A549 (cell line): Measurements from ENCODE around the gene SF3B3. TPM values are rescaled to one million over a fixed set of nuclear protein-coding genes. Genes with fewer than 3 reads are reported as not detected.

Experiments used
- ATAC-seq, 2 experiments: fragments of 200-7000 bp in 1 of 2; fragments of >200 bp in 1 of 2; cut with Nextera tagmentation in 1 of 2; cut with Tn5 transposase in 1 of 2; 3 replicates each; pipeline versions ENCODE4 v1.8.0 to v1.9.1; 2018 to 2020; ENCODE audit warnings: mild to moderate bottlenecking in 1 of 2, moderate library complexity in 1 of 2
- CTCF ChIA-PET: fragments of 300-600 bp; sonication (Branson Sonifier 250); formaldehyde crosslinking; extraction: SDS; loops from one replicate; lab custom pipeline; 2021; ENCODE audit warnings: antibody characterized with exemption, inconsistent platforms; lab: Yijun Ruan, JAX
- POLR2A ChIA-PET: fragments of 350-600 bp; formaldehyde crosslinking; extraction: SDS; loops from one replicate; lab custom pipeline; 2021; ENCODE audit warnings: antibody characterized with exemption, inconsistent platforms; lab: Yijun Ruan, JAX
- DNase-seq, 2 experiments: peaks; one replicate each; pipeline versions ENCODE4 v3.0.0 to v3.0.0-alpha.2; 2011 to 2016; ENCODE audit warnings: low read depth in 1 of 2, low spot score in 1 of 2
- FAIRE-seq: peaks from 2 replicates; lab custom pipeline; 2011; peaks lifted over from hg19 to GRCh38; lab: Jason Lieb, UNC
- H3K27ac ChIP-seq, 2 experiments: fragments of >200 bp; sonication (Bioruptor Twin); formaldehyde crosslinking; 3 replicates each; pipeline ENCODE4 v1.5.1; 2016 to 2017
- H3K4me1 ChIP-seq: fragments of >200 bp; sonication (Bioruptor Twin); formaldehyde crosslinking; 3 replicates; pipeline ENCODE4 v1.6.1; 2016
- H3K4me2 ChIP-seq: fragments of >200 bp; sonication (Bioruptor Twin); formaldehyde crosslinking; 3 replicates; pipeline ENCODE4 v1.6.1; 2016
- H3K4me3 ChIP-seq: fragments of >200 bp; sonication (Bioruptor Twin); formaldehyde crosslinking; 3 replicates; pipeline ENCODE4 v1.5.1; 2016
- H3K9me3 ChIP-seq: fragments of >200 bp; sonication (Bioruptor Twin); formaldehyde crosslinking; 3 replicates; pipeline ENCODE4 v1.6.1; 2016
- CEBPB ChIP-seq, 2 experiments: fragments of >200 bp in 1 of 2; sonication (Bioruptor Twin) in 1 of 2; formaldehyde crosslinking in 1 of 2; IDR thresholded peaks; 2 replicates each; pipeline ENCODE4 v1.6.1; 2012 to 2016
- CHD2 ChIP-seq: fragments of 150-350 bp; IDR thresholded peaks from 2 replicates; pipeline ENCODE4 v1.6.1; 2014; ENCODE audit warnings: low read length; ENCODE audit not compliant: partially characterized antibody
- CHD4 ChIP-seq: fragments of 200-600 bp; sonication (generic); IDR thresholded peaks from 2 replicates; pipeline ENCODE4 v1.6.1; 2016; ENCODE audit warnings: antibody characterized with exemption, mild to moderate bottlenecking, borderline replicate concordance
- EHF ChIP-seq: fragments of 250-450 bp; sonication (Bioruptor Pico); IDR thresholded peaks from 2 replicates; pipeline ENCODE4 v1.5.0; 2020; ENCODE audit warnings: mild to moderate bottlenecking
- EHMT2 ChIP-seq: fragments of 200-600 bp; sonication (generic); IDR thresholded peaks from 2 replicates; pipeline ENCODE4 v1.6.1; 2016; ENCODE audit warnings: antibody characterized with exemption, low read depth, mild to moderate bottlenecking, moderate library complexity
- ESRRA ChIP-seq: fragments of 150-350 bp; IDR thresholded peaks from 2 replicates; pipeline ENCODE4 v1.6.1; 2014; ENCODE audit warnings: mild to moderate bottlenecking, low read length, borderline replicate concordance
- FOSB ChIP-seq: fragments of 250-450 bp; sonication (Bioruptor Pico); IDR thresholded peaks from 2 replicates; pipeline ENCODE4 v1.5.0; 2020; ENCODE audit warnings: mild to moderate bottlenecking, moderate library complexity
- FOXS1 ChIP-seq: fragments of 250-450 bp; sonication (Bioruptor Pico); IDR thresholded peaks from 2 replicates; pipeline ENCODE4 v1.5.0; 2020; ENCODE audit warnings: mild to moderate bottlenecking, moderate library complexity
- GATA3 ChIP-seq: IDR thresholded peaks from 2 replicates; pipeline ENCODE4 v1.6.1; 2012; ENCODE audit warnings: borderline replicate concordance
- HDAC2 ChIP-seq: fragments of 200-600 bp; sonication (generic); IDR thresholded peaks from 2 replicates; pipeline ENCODE4 v1.6.1; 2016
- HEYL ChIP-seq: fragments of 250-450 bp; sonication (Bioruptor Pico); IDR thresholded peaks from 2 replicates; pipeline ENCODE4 v1.8.0; 2021; ENCODE audit warnings: mild to moderate bottlenecking, moderate library complexity
- HOXA7 ChIP-seq: fragments of 250-450 bp; sonication (Bioruptor Pico); IDR thresholded peaks from 2 replicates; pipeline ENCODE4 v1.5.0; 2020; ENCODE audit warnings: mild to moderate bottlenecking, moderate library complexity
- HOXB13 ChIP-seq: fragments of 250-450 bp; sonication (Bioruptor Pico); IDR thresholded peaks from 2 replicates; pipeline ENCODE4 v1.5.0; 2020; ENCODE audit warnings: low read depth, mild to moderate bottlenecking, moderate library complexity
- HOXB5 ChIP-seq: fragments of 250-450 bp; sonication (Bioruptor Pico); IDR thresholded peaks from 2 replicates; pipeline ENCODE4 v1.5.0; 2020; ENCODE audit warnings: mild to moderate bottlenecking, moderate library complexity
- JUN ChIP-seq, 2 experiments: fragments of >200 bp; sonication (Bioruptor Twin); formaldehyde crosslinking; IDR thresholded peaks; 2 replicates in 1 of 2; 3 replicates in 1 of 2; pipeline ENCODE4 v1.6.1; 2016 to 2017
- JUNB ChIP-seq: fragments of >200 bp; sonication (Bioruptor Twin); formaldehyde crosslinking; IDR thresholded peaks from 2 replicates; pipeline ENCODE4 v1.6.1; 2016
- KDM5A ChIP-seq: fragments of 200-600 bp; sonication (generic); IDR thresholded peaks from 2 replicates; pipeline ENCODE4 v1.6.1; 2016; ENCODE audit warnings: antibody characterized with exemption, mild to moderate bottlenecking
- MAFK ChIP-seq: fragments of 450-650 bp; IDR thresholded peaks from 2 replicates; pipeline ENCODE4 v1.6.1; 2014; ENCODE audit not compliant: partially characterized antibody
- MAZ ChIP-seq: fragments of 150-350 bp; IDR thresholded peaks from 2 replicates; pipeline ENCODE4 v1.6.1; 2014; ENCODE audit warnings: antibody characterized with exemption, low read depth, low read length, borderline replicate concordance
- MYC ChIP-seq: IDR thresholded peaks from 2 replicates; pipeline ENCODE4 v1.6.1; 2012; ENCODE audit warnings: mild to moderate bottlenecking, inconsistent platforms, low read length, improper control_type of control experiment, borderline replicate concordance
- NFE2L2 ChIP-seq: fragments of 150-350 bp; conservative IDR thresholded peaks from 2 replicates; pipeline ENCODE4 v1.6.1; 2014; ENCODE audit warnings: low read length
- POLR2AphosphoS2 ChIP-seq: conservative IDR thresholded peaks from 2 replicates; pipeline ENCODE4 v1.6.1; 2012; ENCODE audit warnings: low read length, improper control_type of control experiment, inconsistent platforms
- RAD21 ChIP-seq, 2 experiments: fragments of >200 bp in 1 of 2; sonication (Bioruptor Twin) in 1 of 2; formaldehyde crosslinking in 1 of 2; IDR thresholded peaks in 1 of 2; conservative IDR thresholded peaks in 1 of 2; 2 replicates in 1 of 2; 3 replicates in 1 of 2; pipeline ENCODE4 v1.6.1; 2012 to 2018; ENCODE audit warnings: inconsistent platforms in 1 of 2
- RARB ChIP-seq: fragments of 250-450 bp; sonication (Bioruptor Pico); IDR thresholded peaks from 2 replicates; pipeline ENCODE4 v1.8.0; 2021; ENCODE audit warnings: mild to moderate bottlenecking, moderate library complexity
- SMC3 ChIP-seq: fragments of >200 bp; sonication (Bioruptor Twin); formaldehyde crosslinking; IDR thresholded peaks from 3 replicates; pipeline ENCODE4 v1.6.1; 2018; ENCODE audit warnings: inconsistent platforms
- SREBF2 ChIP-seq: fragments of 450-650 bp; IDR thresholded peaks from 2 replicates; pipeline ENCODE4 v1.6.1; 2014; ENCODE audit warnings: mild to moderate bottlenecking, moderate library complexity
- TP53 ChIP-seq: fragments of 250-450 bp; sonication (Bioruptor Pico); IDR thresholded peaks from 2 replicates; pipeline ENCODE4 v1.5.0; 2021; ENCODE audit warnings: mild to moderate bottlenecking, moderate library complexity
- ZC3H11A ChIP-seq: fragments of 450-650 bp; IDR thresholded peaks from 2 replicates; pipeline ENCODE4 v1.6.1; 2014; ENCODE audit warnings: antibody characterized with exemption, mild to moderate bottlenecking
- ZFP36 ChIP-seq: fragments of 450-650 bp; IDR thresholded peaks from 2 replicates; pipeline ENCODE4 v1.6.1; 2014; ENCODE audit warnings: borderline replicate concordance; ENCODE audit not compliant: partially characterized antibody
- ZSCAN20 ChIP-seq: fragments of 250-450 bp; sonication (Bioruptor Pico); IDR thresholded peaks from 2 replicates; pipeline ENCODE4 v1.8.0; 2022; ENCODE audit warnings: mild to moderate bottlenecking, moderate library complexity
- WGBS: methylation state at CpG from one replicate; pipeline ENCODE4 v1.1.6; 2017; ENCODE audit errors: missing lambda C conversion rate; 5-methylcytosine and 5-hydroxymethylcytosine counted together
- polyA plus RNA-seq, 4 experiments: library from polyadenylated mRNA; depleted of rRNA in 3 of 4; stranded (reverse); fragments of >200 nt; fragmentation: RNase III in 1 of 4; extraction: RNeasy Plus Mini Kit Qiagen cat#74134 plus additional on column Dnase treatment in 1 of 4; gene quantifications; 2 replicates in 3 of 4; 3 replicates in 1 of 4; pipeline ENCODE4 v1.2.3, GENCODE V29; 2011 to 2017
- TF ChIP-seq, protein P1 (sequence below): IDR thresholded peaks from 2 replicates; pipeline ENCODE4 v1.6.1; 2012
- TF ChIP-seq, protein P2 (sequence below): fragments of >200 bp; sonication (Bioruptor Twin); formaldehyde crosslinking; IDR thresholded peaks from 3 replicates; pipeline ENCODE4 v1.6.1; 2016

Gene SF3B3
- polyA plus RNA-seq, 2 of the 4 experiments (the other 2 are of a cell fraction) = 111 to 155 TPM

DNA sequence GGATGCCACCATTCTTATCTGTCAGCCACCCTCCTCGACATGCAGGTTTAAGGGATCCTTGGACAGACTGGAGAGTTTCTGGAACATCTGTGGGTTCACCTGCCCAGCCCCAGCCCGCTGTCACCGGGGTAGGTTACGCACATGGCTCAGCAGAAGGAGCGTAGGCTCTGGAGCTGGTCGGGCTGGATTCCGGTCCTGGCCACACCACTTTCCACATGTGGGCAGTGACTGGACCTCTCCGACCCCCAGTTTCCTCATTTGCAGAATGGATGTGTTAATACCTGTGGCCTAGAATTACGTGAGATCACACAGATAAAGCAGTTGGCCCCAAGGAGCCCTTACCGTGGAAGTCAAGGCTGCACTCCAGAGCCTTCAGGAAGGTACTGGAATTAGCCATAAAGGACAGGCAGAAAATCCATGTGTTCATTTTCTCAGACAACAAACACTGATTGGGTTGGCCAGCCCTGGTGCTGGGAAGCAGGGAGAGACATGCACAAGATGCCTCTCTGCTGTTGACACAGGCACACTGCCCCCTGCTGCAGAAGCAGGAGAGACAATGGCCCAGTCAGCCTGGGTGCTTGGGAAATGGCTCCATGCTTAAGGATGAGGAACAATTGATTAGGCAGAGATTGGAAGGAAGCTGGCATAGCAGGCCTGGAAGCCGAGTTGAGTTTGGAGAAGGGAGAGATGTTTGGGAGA, 58.8 kb downstream of the SF3B3 start:
- FAIRE-seq (no peak), ATAC-seq (peak in 1 of 2 experiments; percentile 11; a peak in 3 of 6 replicates), DNase-seq (no peak)
- POLR2A ChIA-PET = no interaction called here
- TF ChIP-seq KDM5A = no peak
- no peak for TF ChIP-seq ESRRA
- TF ChIP-seq JUN (IDR thresholded peaks at IDR 0.05) = no peak
- TF ChIP-seq, protein P1, sequence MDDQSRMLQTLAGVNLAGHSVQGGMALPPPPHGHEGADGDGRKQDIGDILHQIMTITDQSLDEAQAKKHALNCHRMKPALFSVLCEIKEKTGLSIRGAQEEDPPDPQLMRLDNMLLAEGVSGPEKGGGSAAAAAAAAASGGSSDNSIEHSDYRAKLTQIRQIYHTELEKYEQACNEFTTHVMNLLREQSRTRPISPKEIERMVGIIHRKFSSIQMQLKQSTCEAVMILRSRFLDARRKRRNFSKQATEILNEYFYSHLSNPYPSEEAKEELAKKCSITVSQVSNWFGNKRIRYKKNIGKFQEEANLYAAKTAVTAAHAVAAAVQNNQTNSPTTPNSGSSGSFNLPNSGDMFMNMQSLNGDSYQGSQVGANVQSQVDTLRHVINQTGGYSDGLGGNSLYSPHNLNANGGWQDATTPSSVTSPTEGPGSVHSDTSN = no peak
- no peak for TF ChIP-seq CEBPB (IDR thresholded peaks at IDR 0.05)
- no peak for TF ChIP-seq CHD2
- no peak for TF ChIP-seq EHF (CRISPR knock-in tag)
- no peak for TF ChIP-seq GATA3
- no peak for TF ChIP-seq EHMT2
- no peak for TF ChIP-seq MYC
- TF ChIP-seq HOXB5 = no peak
- TF ChIP-seq RARB (CRISPR knock-in tag) = no peak
- TF ChIP-seq, protein P2, sequence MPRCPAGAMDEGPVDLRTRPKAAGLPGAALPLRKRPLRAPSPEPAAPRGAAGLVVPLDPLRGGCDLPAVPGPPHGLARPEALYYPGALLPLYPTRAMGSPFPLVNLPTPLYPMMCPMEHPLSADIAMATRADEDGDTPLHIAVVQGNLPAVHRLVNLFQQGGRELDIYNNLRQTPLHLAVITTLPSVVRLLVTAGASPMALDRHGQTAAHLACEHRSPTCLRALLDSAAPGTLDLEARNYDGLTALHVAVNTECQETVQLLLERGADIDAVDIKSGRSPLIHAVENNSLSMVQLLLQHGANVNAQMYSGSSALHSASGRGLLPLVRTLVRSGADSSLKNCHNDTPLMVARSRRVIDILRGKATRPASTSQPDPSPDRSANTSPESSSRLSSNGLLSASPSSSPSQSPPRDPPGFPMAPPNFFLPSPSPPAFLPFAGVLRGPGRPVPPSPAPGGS = no peak
- no peak for TF ChIP-seq FOSB (CRISPR knock-in tag)
- no peak for TF ChIP-seq HOXA7
- TF ChIP-seq POLR2AphosphoS2 = no peak
- no peak for TF ChIP-seq MAFK
- TF ChIP-seq, all 56 proteins: peak for 0
- CTCF ChIA-PET = interaction anchor here (0.9 to 1.3 kb wide), 4 partner anchors 17 to 128 kb away, joined by 3 read pairs; partner anchors contain the start of gene FCSK
- Histone ChIP-seq H3K27ac (no peak overlapping the region), H3K4me2 (no peak overlapping the region), H3K9me3 (no peaks in the 10 kb centered on the region), H3K4me1 (no peaks in the 10 kb centered on the region), H3K4me3 (no peak overlapping the region)
- WGBS = 75% methylated on average over 11 of the region's 11 CpGs

DNA sequence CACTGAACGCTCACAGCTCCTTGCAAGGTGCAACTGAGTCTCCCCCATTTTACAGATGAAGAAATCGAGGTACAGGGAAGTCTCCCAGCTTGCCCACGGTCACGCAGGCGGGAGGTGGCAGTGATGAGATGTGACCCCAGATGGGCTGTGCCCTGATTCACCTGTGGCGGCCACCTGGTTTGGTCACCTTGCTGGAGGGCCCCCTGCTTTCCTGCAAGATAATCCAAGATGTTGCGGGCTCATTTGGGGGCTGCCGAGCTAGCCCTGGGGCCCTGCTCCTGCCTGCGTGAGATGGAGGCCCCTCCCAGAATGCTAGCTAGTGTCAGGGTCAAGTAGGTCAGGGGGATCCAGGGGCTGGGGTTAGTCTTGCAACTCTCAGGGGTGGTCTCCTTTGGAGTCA, 63.1 kb downstream of the SF3B3 start:
- peaks cover 14% of the 10 kb centered on the region for H3K4me1 ChIP-seq
- POLR2A ChIA-PET = no interaction called here
- no peaks in the 10 kb centered on the region for H3K9me3 ChIP-seq
- H3K27ac ChIP-seq = no peak overlapping the region
- no peak for ATAC-seq
- no peak for TF ChIP-seq SMC3
- no peak for TF ChIP-seq ZFP36
- no peak for TF ChIP-seq TP53
- no peak for TF ChIP-seq ZSCAN20 (CRISPR knock-in tag)
- no peak for TF ChIP-seq JUNB
- no peak for TF ChIP-seq CHD4
- TF ChIP-seq MYC = no peak
- no peak for TF ChIP-seq HDAC2
- TF ChIP-seq ZC3H11A = no peak
- TF ChIP-seq SREBF2 = no peak
- TF ChIP-seq HOXB13 (CRISPR knock-in tag) = no peak
- TF ChIP-seq FOXS1 (CRISPR knock-in tag) = no peak
- TF ChIP-seq MAZ = no peak
- TF ChIP-seq NFE2L2 = no peak
- TF ChIP-seq HEYL (CRISPR knock-in tag) = no peak
- no peak for TF ChIP-seq RAD21 (conservative IDR thresholded peaks at IDR 0.05 in 1 of 2, IDR thresholded peaks at IDR 0.05 in 1 of 2)
- TF ChIP-seq POLR2AphosphoS2 = no peak
- TF ChIP-seq, all 56 proteins: peak for 0
- Histone ChIP-seq H3K4me3 (no peak overlapping the region), H3K4me2 (no peak overlapping the region)
- FAIRE-seq (no peak), DNase-seq (no peak)
- CTCF ChIA-PET = interaction anchor here (1.0 to 1.5 kb wide), 4 partner anchors 13 to 67 kb away, joined by 3 to 5 read pairs (median 4); no protein-coding TSS in a partner anchor
- WGBS = 78% methylated on average over 9 of the region's 9 CpGs
